Stimulated activated CD8-positive, alpha-beta memory T cell treated with anti-CD3 and anti-CD28 coated beads, Interleukin-12 subunit alpha, Interleukin-12 subunit beta, amount 100 ng/mL, for 1 hour (primary cell): Measurements from ENCODE around the gene PIP5K1B.

Experiments
- DNase-seq: peaks from one replicate; pipeline ENCODE4 v3.0.0-alpha.2; 2020; ENCODE audit warnings: low read depth

PIP5K1B gene

GRCh38 chr9:68738358-68738757 is 33.3 kb downstream of the PIP5K1B start:
- no peak for DNase-seq

- no peak for DNase-seq
Measured at GRCh38 chr9:68739621-68740174, 34.7 kb downstream of the PIP5K1B start.

- no peak for DNase-seq
Measured at GRCh38 chr9:68740561-68740960, 35.5 kb downstream of the PIP5K1B start.

- DNase-seq = no peak
Measured at GRCh38 chr9:68741234-68741633, 36.2 kb downstream of the PIP5K1B start.

- DNase-seq = no peak
Measured at GRCh38 chr9:68741704-68742332, 36.8 kb downstream of the PIP5K1B start.

- DNase-seq = no peak
Measured at GRCh38 chr9:68742333-68742730, 37.3 kb downstream of the PIP5K1B start.

GRCh38 chr9:68744426-68744825 is 39.4 kb downstream of the PIP5K1B start:
- no peak for DNase-seq

- DNase-seq = no peak
Measured at GRCh38 chr9:68746525-68746924, 41.5 kb downstream of the PIP5K1B start.

GRCh38 chr9:68747043-68747533 is 42.0 kb downstream of the PIP5K1B start:
- DNase-seq = no peak

- no peak for DNase-seq
Measured at GRCh38 chr9:68749135-68749534, 44.1 kb downstream of the PIP5K1B start.

- no peak for DNase-seq
Measured at GRCh38 chr9:68749579-68750159, 44.6 kb downstream of the PIP5K1B start.

- DNase-seq = no peak
Measured at GRCh38 chr9:68750255-68750654, 45.2 kb downstream of the PIP5K1B start.

- no peak for DNase-seq
Measured at GRCh38 chr9:68750786-68751185, 45.7 kb downstream of the PIP5K1B start.

- DNase-seq = no peak
Measured at GRCh38 chr9:68751556-68751955, 46.5 kb downstream of the PIP5K1B start.

- no peak for DNase-seq
Measured at GRCh38 chr9:68755051-68755450, 50.0 kb downstream of the PIP5K1B start.

- DNase-seq = no peak
Measured at GRCh38 chr9:68755752-68756151, 50.7 kb downstream of the PIP5K1B start.

- DNase-seq = no peak
Measured at GRCh38 chr9:68759981-68760673, 55.1 kb downstream of the PIP5K1B start.

- no peak for DNase-seq
Measured at GRCh38 chr9:68760674-68761333, 55.8 kb downstream of the PIP5K1B start.

GRCh38 chr9:68762570-68762969 is 57.5 kb downstream of the PIP5K1B start:
- DNase-seq = no peak

GRCh38 chr9:68763104-68763503 is 58.1 kb downstream of the PIP5K1B start:
- DNase-seq = no peak

GRCh38 chr9:68768619-68769018 is 63.6 kb downstream of the PIP5K1B start:
- DNase-seq = no peak

- DNase-seq = no peak
Measured at GRCh38 chr9:68769852-68770251, 64.8 kb downstream of the PIP5K1B start.

GRCh38 chr9:68771376-68771775 is 66.3 kb downstream of the PIP5K1B start:
- no peak for DNase-seq
